Measurements from ENCODE around the gene TMCC2.

DNA sequence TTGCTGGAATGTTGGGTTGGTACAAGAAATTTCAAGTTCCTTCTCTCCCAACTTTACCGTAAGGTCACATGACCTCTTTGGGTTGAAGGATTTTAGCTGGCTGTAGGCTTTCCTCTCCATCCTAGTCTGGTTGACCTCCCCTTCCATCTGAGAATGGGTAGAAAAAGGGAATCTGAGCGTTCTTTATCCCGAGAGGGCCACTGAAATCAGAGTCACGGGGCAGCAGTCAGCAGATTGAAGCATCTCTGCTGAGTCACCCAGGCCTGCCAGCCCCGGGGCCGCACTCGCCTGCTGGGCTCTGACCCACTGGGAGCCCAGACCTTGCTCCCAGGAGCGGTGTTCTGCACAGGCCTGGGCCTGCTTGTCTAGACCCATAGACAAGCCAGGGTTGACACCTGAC is 31.0 kb downstream of the TMCC2 start:
- TF ChIP-seq, protein P1, sequence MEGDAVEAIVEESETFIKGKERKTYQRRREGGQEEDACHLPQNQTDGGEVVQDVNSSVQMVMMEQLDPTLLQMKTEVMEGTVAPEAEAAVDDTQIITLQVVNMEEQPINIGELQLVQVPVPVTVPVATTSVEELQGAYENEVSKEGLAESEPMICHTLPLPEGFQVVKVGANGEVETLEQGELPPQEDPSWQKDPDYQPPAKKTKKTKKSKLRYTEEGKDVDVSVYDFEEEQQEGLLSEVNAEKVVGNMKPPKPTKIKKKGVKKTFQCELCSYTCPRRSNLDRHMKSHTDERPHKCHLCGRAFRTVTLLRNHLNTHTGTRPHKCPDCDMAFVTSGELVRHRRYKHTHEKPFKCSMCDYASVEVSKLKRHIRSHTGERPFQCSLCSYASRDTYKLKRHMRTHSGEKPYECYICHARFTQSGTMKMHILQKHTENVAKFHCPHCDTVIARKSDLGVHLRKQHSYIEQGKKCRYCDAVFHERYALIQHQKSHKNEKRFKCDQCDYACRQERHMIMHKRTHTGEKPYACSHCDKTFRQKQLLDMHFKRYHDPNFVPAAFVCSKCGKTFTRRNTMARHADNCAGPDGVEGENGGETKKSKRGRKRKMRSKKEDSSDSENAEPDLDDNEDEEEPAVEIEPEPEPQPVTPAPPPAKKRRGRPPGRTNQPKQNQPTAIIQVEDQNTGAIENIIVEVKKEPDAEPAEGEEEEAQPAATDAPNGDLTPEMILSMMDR (conservative IDR thresholded peaks at IDR 0.05; ENCODE audit: low read depth, low read length), result no peak
- TF ChIP-seq RAD21 (IDR thresholded peaks at IDR 0.05; ENCODE audit: low read length), result no peak
